ENCODE measurements around the gene FBXL16.

- TF ChIP-seq CTCF (conservative IDR thresholded peaks at IDR 0.05; ENCODE audit: low read depth, low read length) (no peak), EZH2 (IDR thresholded peaks at IDR 0.05; ENCODE audit: borderline replicate concordance, low read depth, low read length, poor library complexity, severe bottlenecking) (no peak)
Observed at GRCh38 chr16:734981-735881, 29.6 kb upstream of the FBXL16 start.

Measured in A673 (cell line).